Common myeloid progenitor, CD34-positive (primary cell): Measurements from ENCODE around the gene SLC47A2.
"Not testable (repeated sequence)": the region's sequence is repeated elsewhere in the genome, so short reads cannot be mapped to it uniquely, and the experiment has no call there.

Experiments
- CTCF ChIA-PET: fragments of 350-600 bp; sonication (Branson Sonifier 250); formaldehyde crosslinking; loops from one replicate; lab custom pipeline; 2021; ENCODE audit warnings: antibody characterized with exemption; lab: Charles Lee
- POLR2A ChIA-PET: fragments of 350-600 bp; sonication (Branson Sonifier 250); formaldehyde crosslinking; loops from one replicate; lab custom pipeline; 2021; ENCODE audit warnings: antibody characterized with exemption; lab: Charles Lee
- DNase-seq, 3 donors: peaks; one replicate each; pipeline versions ENCODE4 v3.0.0 to v3.0.0-alpha.2; 2013
- H3K27ac ChIP-seq, 2 experiments: 1 replicate in 1 of 2; 2 replicates in 1 of 2; pipeline ENCODE4 v1.7.0; 2013; ENCODE audit warnings: inconsistent platforms in 2 of 2, low read length in 2 of 2, mild to moderate bottlenecking in 2 of 2, low read depth in 1 of 2, moderate library complexity in 1 of 2; ENCODE audit not compliant: severe bottlenecking in 2 of 2, insufficient read depth in 1 of 2, poor library complexity in 1 of 2
- H3K27me3 ChIP-seq, 5 experiments: replicated peaks in 2 of 5; 1 replicate in 3 of 5; 2 replicates in 2 of 5; pipeline versions ENCODE4 v1.6.1 to v1.7.0; 2013; ENCODE audit warnings: low read length in 4 of 5, mild to moderate bottlenecking in 2 of 5, moderate library complexity in 2 of 5, inconsistent platforms in 1 of 5; ENCODE audit not compliant: insufficient read depth in 5 of 5, control insufficient read depth in 4 of 5
- H3K36me3 ChIP-seq, 4 experiments: 1 replicate in 2 of 4; 2 replicates in 2 of 4; pipeline versions ENCODE4 v1.6.1 to v1.7.0; 2013; ENCODE audit warnings: low read length in 3 of 4, control low read depth in 1 of 4, mild to moderate bottlenecking in 1 of 4; ENCODE audit not compliant: control insufficient read depth in 4 of 4, insufficient read depth in 4 of 4
- H3K4me1 ChIP-seq, 4 experiments: 1 replicate in 3 of 4; 2 replicates in 1 of 4; pipeline versions ENCODE4 v1.6.1 to v1.7.1; 2013; ENCODE audit warnings: low read length in 3 of 4, mild to moderate bottlenecking in 3 of 4, control low read depth in 1 of 4, inconsistent platforms in 1 of 4, moderate library complexity in 1 of 4; ENCODE audit not compliant: control insufficient read depth in 4 of 4, insufficient read depth in 4 of 4; ENCODE audit errors: control extremely low read depth in 1 of 4
- H3K4me3 ChIP-seq, 7 experiments: 1 replicate in 4 of 7; 2 replicates in 3 of 7; pipeline versions ENCODE4 v1.5.1 to v1.7.0; 2013; ENCODE audit warnings: mild to moderate bottlenecking in 7 of 7, low read length in 6 of 7, moderate library complexity in 6 of 7, inconsistent platforms in 2 of 7, low read depth in 2 of 7, control low read depth in 1 of 7; ENCODE audit not compliant: insufficient read depth in 4 of 7, control insufficient read depth in 1 of 7; ENCODE audit errors: extremely low read depth in 1 of 7
- H3K9me3 ChIP-seq, 5 experiments: 1 replicate in 4 of 5; 2 replicates in 1 of 5; pipeline versions ENCODE4 v1.6.1 to v1.7.1; 2013; ENCODE audit warnings: low read length in 4 of 5, mild to moderate bottlenecking in 2 of 5, inconsistent platforms in 1 of 5, low read depth in 1 of 5, moderate library complexity in 1 of 5; ENCODE audit not compliant: control insufficient read depth in 4 of 5, insufficient read depth in 2 of 5; ENCODE audit errors: control extremely low read depth in 1 of 5
- WGBS: methylation state at CpG from one replicate; pipeline ENCODE4 v1.1.5; 2013; ENCODE audit not compliant: insufficient coverage; 5-methylcytosine and 5-hydroxymethylcytosine counted together

Gene SLC47A2

GRCh38 chr17:19686400-19687090 is 29.8 kb downstream of the SLC47A2 start:
- H3K9me3 ChIP-seq, result no peaks in the 10 kb centered on the region
- H3K4me1 ChIP-seq, result no peaks in the 10 kb centered on the region
- no peaks in the 10 kb centered on the region for H3K36me3 ChIP-seq
- WGBS, result no CpG with 5 or more reads among the region's 2 CpGs
- no peak overlapping the region for H3K4me3 ChIP-seq
- ChIA-PET CTCF (no interaction called here), POLR2A (no interaction called here)
- no peaks in the 10 kb centered on the region for H3K27me3 ChIP-seq
- H3K27ac ChIP-seq, result no peak overlapping the region
- no peak for DNase-seq

- 93% methylated on average over 9 of the region's 32 CpGs for WGBS
- H3K4me1 ChIP-seq, DNase-seq, H3K9me3 ChIP-seq, H3K36me3 ChIP-seq, H3K27ac ChIP-seq, H3K4me3 ChIP-seq, POLR2A ChIA-PET, CTCF ChIA-PET, H3K27me3 ChIP-seq: not testable (repeated sequence)
Observed at GRCh38 chr17:19684909-19685580, 31.3 kb downstream of the SLC47A2 start.

- Histone ChIP-seq H3K27ac (no peak overlapping the region), H3K4me1 (no peaks in the 10 kb centered on the region), H3K27me3 (no peaks in the 10 kb centered on the region), H3K36me3 (peaks cover 0 to 2% (median 0%) of the 10 kb centered on the region in 4 experiments), H3K9me3 (no peaks in the 10 kb centered on the region), H3K4me3 (no peak overlapping the region)
- POLR2A ChIA-PET, result no interaction called here
- WGBS, result 100% methylated on average over 2 of the region's 2 CpGs
- CTCF ChIA-PET, result no interaction called here
- DNase-seq, result no peak
Observed at GRCh38 chr17:19683117-19683516, 33.3 kb downstream of the SLC47A2 start.

DNA sequence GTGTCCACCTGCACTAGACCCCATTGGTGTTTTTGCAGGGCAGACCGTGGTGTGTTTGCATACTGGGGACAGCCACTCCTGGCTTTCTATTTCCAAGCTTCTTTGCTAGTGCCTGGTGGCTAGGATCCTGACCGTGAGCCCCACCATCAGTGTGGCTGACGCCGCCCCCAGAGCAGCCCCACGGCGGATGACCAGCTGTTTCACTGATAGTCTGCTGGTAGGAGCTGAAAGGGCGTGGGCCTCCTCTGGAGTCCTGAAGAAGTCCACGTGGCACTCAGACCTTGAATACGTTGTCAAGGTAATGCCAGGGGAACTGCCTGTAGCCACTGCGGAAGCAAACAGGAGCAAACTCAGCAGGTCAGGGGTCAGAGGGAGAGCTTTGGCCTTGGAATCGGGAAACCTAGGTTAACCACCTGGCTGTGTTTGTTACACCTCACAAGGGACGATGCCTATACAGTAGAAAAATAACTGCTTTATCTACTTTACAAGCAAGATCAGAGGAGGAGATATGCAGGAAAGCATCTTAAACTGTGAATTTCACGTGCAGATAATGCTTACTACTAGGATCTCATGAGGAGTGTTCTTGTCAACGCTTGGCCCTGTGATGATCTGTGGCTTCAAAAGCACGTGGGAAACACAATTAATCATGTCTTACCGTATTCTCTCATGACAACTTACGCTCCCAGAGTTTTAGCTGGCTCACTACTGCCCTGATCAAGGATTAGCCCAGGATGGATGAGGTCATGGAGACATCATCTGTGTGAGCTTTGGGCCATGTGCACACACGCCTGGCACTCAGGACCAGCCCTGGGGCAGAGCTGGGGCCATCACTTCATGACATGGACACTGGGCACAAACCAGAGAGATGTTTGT is 37.6 kb downstream of the SLC47A2 start:
- H3K4me3 ChIP-seq, result no peak overlapping the region
- WGBS, result 92% methylated on average over 18 of the region's 18 CpGs
- no peaks in the 10 kb centered on the region for H3K9me3 ChIP-seq
- no peak overlapping the region for H3K27ac ChIP-seq
- CTCF ChIA-PET, result interaction anchor here (1.7 kb wide), 2 partner anchors 10 to 83 kb away, joined by 4 to 6 read pairs; no protein-coding TSS in a partner anchor
- peaks cover 0 to 10% (median 4%) of the 10 kb centered on the region in 4 experiments for H3K36me3 ChIP-seq
- no peaks in the 10 kb centered on the region for H3K4me1 ChIP-seq
- H3K27me3 ChIP-seq, result no peaks in the 10 kb centered on the region
- no peak for DNase-seq
- POLR2A ChIA-PET, result no interaction called here

GRCh38 chr17:19677736-19678379 is 38.5 kb downstream of the SLC47A2 start:
- DNase-seq, result no peak
- 96% methylated on average over 5 of the region's 5 CpGs for WGBS
- Histone ChIP-seq H3K27ac (no peak overlapping the region), H3K4me1 (no peaks in the 10 kb centered on the region), H3K36me3 (peaks cover 0 to 12% (median 4%) of the 10 kb centered on the region in 4 experiments), H3K9me3 (no peaks in the 10 kb centered on the region), H3K4me3 (no peak overlapping the region), H3K27me3 (no peaks in the 10 kb centered on the region)
- POLR2A ChIA-PET, result no interaction called here
- CTCF ChIA-PET, result interaction anchor here (1.7 kb wide), 1 partner anchor 9 kb away, joined by 4 read pairs; no protein-coding TSS in a partner anchor

DNA sequence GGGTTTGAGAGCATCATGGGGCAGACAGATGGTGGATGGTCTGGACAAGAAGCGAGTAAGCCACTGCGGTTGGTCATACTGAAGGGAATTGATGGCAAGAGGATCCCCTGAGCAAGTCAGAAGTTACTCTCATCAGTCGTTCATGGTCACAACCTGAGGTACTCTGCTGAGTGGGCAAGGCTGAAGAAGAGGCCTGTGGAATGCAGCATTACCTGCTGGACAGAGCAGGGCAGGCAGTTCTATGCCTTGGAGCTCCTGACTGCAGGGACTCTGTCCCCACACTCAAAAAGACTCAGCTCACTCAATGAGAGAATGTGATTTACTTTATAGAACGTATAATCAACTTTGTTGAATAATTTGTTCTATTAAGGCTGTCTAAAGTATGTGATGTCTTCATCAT is 39.5 kb downstream of the SLC47A2 start:
- H3K27ac ChIP-seq, result no peak overlapping the region
- no peaks in the 10 kb centered on the region for H3K4me1 ChIP-seq
- CTCF ChIA-PET, result interaction anchor here (1.7 kb wide), 1 partner anchor 8 kb away, joined by 4 read pairs; no protein-coding TSS in a partner anchor
- 97% methylated on average over 3 of the region's 4 CpGs for WGBS
- H3K36me3 ChIP-seq, result peaks cover 3 to 19% (median 7%) of the 10 kb centered on the region in 4 experiments
- H3K9me3 ChIP-seq, result no peaks in the 10 kb centered on the region
- no peak overlapping the region for H3K4me3 ChIP-seq
- POLR2A ChIA-PET, result no interaction called here
- H3K27me3 ChIP-seq, result no peaks in the 10 kb centered on the region
- no peak for DNase-seq
